Measurements from ENCODE around the gene PRDM2.
"Not testable (repeated sequence)": the region's sequence is repeated elsewhere in the genome, so short reads cannot be mapped to it uniquely, and the experiment has no call there.

Gene PRDM2

GRCh38 chr1:13699936-13700520, at the start of gene PRDM2:
PRDM2 (plus strand) TSS chr1:13700188; CDS start chr1:13715606, 15,418 bp downstream.
- peak; percentile 44 to 54 for DNase-seq (ENCODE audit: low read depth in 2 of 2)

GRCh38 chr1:13651279-13651678, 48.7 kb upstream of the PRDM2 start:
- DNase-seq (ENCODE audit: low read depth in 2 of 2): no peak

- DNase-seq (ENCODE audit: low read depth in 2 of 2): no peak
Measured at GRCh38 chr1:13652238-13652637, 47.8 kb upstream of the PRDM2 start.

GRCh38 chr1:13661539-13661938, 38.4 kb upstream of the PRDM2 start:
- DNase-seq (ENCODE audit: low read depth in 2 of 2): no peak

- DNase-seq (ENCODE audit: low read depth in 2 of 2): no peak
Measured at GRCh38 chr1:13662493-13662892, 37.5 kb upstream of the PRDM2 start.

GRCh38 chr1:13663969-13664368, 36.0 kb upstream of the PRDM2 start:
- DNase-seq (ENCODE audit: low read depth in 2 of 2): no peak

DNA sequence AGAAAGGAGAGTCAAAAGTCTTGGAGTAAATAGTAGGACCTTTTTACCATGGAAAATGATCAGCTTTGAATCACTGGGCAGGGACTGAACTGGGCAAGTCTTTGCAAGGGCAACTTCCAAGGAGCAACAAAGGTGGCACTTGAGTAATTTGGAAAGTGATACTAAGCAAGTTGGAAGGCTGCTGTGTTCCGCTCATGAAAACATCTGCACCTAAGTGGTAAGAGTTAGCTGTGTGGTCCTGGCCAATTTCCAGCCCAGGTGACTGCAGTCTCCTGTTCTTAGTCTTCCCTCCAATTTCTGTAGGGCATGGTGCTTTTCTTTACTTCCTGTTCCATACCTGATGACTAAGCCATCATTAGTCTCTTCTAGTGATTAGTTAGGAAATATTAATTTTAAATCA, 35.5 kb upstream of the PRDM2 start:
- DNase-seq (ENCODE audit: low read depth in 2 of 2): no peak

- no peak for DNase-seq (ENCODE audit: low read depth in 2 of 2)
Measured at GRCh38 chr1:13666317-13666716, 33.7 kb upstream of the PRDM2 start.

- no peak for DNase-seq (ENCODE audit: low read depth in 2 of 2)
Measured at GRCh38 chr1:13667691-13668090, 32.3 kb upstream of the PRDM2 start.

- DNase-seq (ENCODE audit: low read depth in 2 of 2): no peak
Measured at GRCh38 chr1:13674377-13674776, 25.6 kb upstream of the PRDM2 start.

GRCh38 chr1:13675151-13675651, 24.8 kb upstream of the PRDM2 start:
- no peak for DNase-seq (ENCODE audit: low read depth in 2 of 2)

- no peak for DNase-seq (ENCODE audit: low read depth in 2 of 2)
Measured at GRCh38 chr1:13677896-13678295, 22.1 kb upstream of the PRDM2 start.

DNA sequence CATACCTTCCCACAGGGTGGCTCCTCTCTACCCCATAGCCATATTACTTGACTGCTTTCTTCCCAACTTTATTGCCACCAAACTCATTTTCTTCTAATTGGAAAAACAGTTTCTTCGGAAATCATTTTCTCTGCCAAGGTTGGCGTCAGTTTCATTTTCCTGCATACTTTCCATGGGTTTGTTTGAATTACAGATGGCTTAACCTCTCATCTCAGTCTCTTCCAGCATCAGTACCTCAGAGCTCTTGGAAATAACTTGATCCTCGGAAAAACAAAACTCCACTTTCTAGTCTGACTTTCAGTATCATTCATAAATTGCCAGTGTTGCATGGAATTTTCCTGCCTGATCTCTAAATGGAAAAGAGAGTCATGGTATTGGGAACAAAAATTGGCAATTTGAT, 20.3 kb upstream of the PRDM2 start:
- DNase-seq (ENCODE audit: low read depth in 2 of 2): no peak

GRCh38 chr1:13680609-13681008, 19.4 kb upstream of the PRDM2 start:
- DNase-seq (ENCODE audit: low read depth in 2 of 2): not testable (repeated sequence)

DNA sequence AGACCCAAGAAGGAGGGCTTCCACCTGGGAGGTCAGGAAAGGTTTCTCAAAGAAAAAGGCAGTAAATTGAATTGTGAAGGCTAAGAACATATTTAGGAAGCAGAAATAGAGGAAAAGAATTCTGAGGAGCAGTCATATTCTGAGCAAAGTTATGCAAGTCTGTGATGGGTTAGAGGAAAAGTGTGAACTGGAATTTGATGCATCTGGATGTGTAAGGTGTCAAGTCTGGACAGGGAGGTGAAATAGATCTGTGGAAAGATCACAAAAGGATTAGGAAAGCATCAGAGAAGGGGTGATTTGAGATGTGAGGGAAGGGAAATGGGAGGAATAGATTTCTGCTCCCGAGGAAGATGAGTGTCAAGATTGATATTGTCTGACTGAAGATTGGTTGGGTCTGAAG, 18.1 kb upstream of the PRDM2 start:
- no peak for DNase-seq (ENCODE audit: low read depth in 2 of 2)

DNA sequence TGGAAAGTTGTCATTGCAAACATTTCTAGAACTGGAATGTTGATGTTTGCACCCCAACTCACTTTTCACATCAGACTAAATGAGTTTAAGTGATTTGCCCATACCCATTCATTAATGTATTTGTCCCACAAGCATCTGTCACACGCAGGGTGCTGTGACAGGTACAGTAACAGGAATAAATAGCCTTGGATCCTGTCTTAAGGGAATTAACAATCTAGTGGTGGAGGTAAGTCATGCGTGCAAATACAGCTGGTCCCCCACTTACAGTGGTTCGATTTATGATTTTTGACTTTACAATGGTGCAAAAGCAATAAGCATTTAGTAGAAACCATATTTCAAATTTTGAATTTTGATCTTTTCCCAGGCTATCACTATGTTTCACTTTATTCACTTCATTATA, 17.5 kb upstream of the PRDM2 start:
- DNase-seq (ENCODE audit: low read depth in 2 of 2): no peak

GRCh38 chr1:13683206-13683605, 16.8 kb upstream of the PRDM2 start:
- DNase-seq (ENCODE audit: low read depth in 2 of 2): no peak

DNA sequence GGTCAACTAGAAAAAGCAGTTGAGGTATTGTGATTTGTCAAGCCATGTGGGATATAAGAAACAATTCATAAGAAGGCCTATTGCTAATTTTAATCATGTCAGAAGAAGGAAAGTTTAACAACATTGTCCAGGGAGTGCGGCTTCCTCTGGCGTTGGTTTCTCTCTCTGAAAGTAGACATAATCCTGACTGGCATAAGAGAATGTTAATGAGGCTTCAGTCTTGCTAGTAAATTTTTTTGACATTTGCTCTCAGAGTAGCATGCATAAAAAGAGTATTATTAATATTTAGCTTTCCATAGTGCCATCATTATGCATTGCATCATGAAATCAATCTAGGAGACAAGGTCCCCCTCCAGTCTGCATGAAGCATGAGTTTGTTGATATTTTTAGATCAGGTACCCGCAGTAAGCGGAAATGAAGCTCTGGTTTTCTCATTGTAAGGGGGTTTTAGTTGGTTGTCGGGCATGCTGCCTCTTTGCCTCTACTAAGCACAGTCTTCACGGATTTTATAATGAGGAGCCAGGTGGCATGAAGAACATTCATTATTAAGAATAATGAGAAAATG, 12.8 kb upstream of the PRDM2 start:
- no peak for DNase-seq (ENCODE audit: low read depth in 2 of 2)

GRCh38 chr1:13693094-13693493, 6.9 kb upstream of the PRDM2 start:
- not testable (repeated sequence) for DNase-seq (ENCODE audit: low read depth in 2 of 2)

DNA sequence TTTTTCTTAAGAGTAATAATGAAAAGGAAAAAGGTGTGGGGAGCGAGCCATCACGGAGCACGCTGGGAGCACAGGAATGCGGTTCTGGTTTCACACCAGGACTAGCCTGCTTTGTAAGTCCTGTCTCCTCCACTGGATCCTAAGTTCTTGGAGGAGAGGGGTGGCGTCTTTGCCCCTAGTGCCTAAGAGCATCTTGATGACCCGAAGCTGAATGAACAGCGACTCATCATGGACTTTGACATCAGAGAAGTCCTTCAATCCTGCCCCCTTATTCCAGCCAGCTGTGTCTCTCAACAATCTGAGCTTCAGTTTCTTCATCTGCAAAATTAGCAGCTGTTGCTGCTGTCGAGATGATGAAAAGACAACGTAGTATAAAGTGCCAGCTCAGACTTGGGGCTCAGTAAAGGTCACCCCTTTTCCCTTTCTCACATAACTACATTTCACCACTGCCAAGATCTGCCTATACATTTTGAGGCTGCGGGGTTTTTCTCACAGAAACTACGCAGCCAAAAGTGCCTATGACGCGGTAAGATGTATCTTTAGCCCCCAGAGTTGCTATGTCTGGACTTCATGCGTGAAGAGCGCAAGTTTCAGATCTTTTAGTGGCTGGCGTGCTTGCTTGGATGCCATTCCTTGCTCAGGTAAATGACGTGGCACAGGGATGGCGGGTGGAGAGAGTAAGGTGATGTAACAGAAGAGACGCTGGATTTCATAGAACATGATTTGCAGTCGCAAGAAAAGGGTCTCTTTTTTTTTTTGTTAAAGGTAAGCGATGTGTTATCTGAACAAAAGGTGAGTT, 4.9 kb upstream of the PRDM2 start:
- DNase-seq (ENCODE audit: low read depth in 2 of 2): no peak

- DNase-seq (ENCODE audit: low read depth in 2 of 2): no peak
Measured at GRCh38 chr1:13697738-13698137, 2.2 kb upstream of the PRDM2 start.

DNA sequence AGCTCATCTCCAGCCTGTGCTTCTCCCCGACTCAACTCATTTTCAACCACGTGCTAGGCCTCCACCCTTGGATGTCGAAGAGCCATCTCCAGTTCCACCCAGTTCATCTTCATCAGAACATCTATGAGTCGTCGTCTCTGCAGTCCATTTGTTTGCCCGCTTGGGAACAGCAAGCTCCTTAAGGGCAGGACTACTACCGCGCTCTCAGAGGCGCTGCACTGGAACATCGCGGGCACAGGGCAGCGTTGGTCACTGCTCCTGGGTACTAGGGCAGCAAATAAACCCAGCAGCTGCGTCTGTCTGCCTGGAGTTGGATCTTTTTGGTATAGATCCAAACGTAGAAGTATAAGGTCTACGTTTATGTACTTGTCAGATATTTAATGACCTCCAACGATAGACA, 478 bp upstream of the PRDM2 start:
- no peak for DNase-seq (ENCODE audit: low read depth in 2 of 2)
